ENCODE data around the gene TTLL11.

Gene TTLL11

GRCh38 chr9:121976751-121977150, 116.4 kb downstream of the TTLL11 start:
- DNase-seq (ENCODE audit: low read depth): no peak

DNA sequence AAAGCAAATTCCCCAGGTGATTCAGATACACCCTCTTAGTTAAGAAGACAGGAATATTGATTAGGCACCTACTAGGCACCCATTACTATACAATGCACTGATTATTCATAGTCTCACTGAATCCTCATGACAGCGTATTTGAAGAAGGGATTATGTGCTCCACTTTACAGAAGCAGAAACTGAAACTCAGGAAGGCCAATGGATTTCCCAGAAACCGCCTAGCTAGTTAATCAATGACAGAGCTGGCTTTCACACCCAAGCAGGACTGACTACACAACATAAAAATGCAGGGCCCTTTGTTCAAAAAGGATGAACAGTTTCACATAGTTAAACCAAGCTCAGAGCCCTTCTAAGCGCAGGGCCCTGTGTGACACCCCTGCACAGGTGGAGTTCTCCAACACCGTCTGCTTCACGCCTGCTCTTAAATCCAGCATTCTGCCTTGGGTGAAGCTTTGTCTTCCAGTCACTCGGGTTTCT, 117.3 kb downstream of the TTLL11 start:
- no peak overlapping the region for H3K4me3 ChIP-seq (ENCODE audit: low read depth, low read length)
- TF ChIP-seq, protein P1, sequence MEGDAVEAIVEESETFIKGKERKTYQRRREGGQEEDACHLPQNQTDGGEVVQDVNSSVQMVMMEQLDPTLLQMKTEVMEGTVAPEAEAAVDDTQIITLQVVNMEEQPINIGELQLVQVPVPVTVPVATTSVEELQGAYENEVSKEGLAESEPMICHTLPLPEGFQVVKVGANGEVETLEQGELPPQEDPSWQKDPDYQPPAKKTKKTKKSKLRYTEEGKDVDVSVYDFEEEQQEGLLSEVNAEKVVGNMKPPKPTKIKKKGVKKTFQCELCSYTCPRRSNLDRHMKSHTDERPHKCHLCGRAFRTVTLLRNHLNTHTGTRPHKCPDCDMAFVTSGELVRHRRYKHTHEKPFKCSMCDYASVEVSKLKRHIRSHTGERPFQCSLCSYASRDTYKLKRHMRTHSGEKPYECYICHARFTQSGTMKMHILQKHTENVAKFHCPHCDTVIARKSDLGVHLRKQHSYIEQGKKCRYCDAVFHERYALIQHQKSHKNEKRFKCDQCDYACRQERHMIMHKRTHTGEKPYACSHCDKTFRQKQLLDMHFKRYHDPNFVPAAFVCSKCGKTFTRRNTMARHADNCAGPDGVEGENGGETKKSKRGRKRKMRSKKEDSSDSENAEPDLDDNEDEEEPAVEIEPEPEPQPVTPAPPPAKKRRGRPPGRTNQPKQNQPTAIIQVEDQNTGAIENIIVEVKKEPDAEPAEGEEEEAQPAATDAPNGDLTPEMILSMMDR (IDR thresholded peaks at IDR 0.05; ENCODE audit: control insufficient read depth, extremely low read depth, insufficient read depth): no peak
- DNase-seq (ENCODE audit: low read depth): no peak

More at GRCh38 chr9:121976751-121977150, 116.4 kb downstream of the TTLL11 start:
- no peak overlapping the region for H3K4me3 ChIP-seq (ENCODE audit: low read depth, low read length)
- TF ChIP-seq, protein P1 (IDR thresholded peaks at IDR 0.05; ENCODE audit: control insufficient read depth, extremely low read depth, insufficient read depth): no peak

DNA sequence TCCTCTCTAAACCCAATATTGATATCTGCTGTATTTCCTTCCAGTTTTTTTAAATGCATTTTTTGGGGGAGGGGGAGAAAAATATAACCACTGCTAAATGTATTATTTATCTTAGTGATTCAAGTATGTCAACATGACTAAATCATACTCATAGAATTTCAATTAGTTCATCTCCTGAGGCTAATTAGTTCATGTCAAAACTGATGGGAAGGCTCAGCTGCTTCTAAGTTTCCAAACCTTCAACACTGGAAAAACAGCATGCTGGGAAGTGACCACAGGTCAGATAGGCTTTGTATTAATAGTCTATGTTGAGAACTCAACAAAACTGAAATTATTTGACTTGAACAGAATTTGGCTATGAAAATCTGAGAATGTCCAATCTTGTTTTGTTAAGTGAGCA, 118.7 kb downstream of the TTLL11 start:
- H3K4me3 ChIP-seq (ENCODE audit: low read depth, low read length): no peak overlapping the region
- no peak for DNase-seq (ENCODE audit: low read depth)
- TF ChIP-seq, protein P1 (IDR thresholded peaks at IDR 0.05; ENCODE audit: control insufficient read depth, extremely low read depth, insufficient read depth): no peak

- no peak overlapping the region for H3K4me3 ChIP-seq (ENCODE audit: low read depth, low read length)
- DNase-seq (ENCODE audit: low read depth): no peak
- TF ChIP-seq, protein P1 (IDR thresholded peaks at IDR 0.05; ENCODE audit: control insufficient read depth, extremely low read depth, insufficient read depth): no peak
Measured at GRCh38 chr9:121972501-121972981, 120.6 kb downstream of the TTLL11 start.

GRCh38 chr9:121968056-121968455, 125.1 kb downstream of the TTLL11 start:
- TF ChIP-seq, protein P1 (IDR thresholded peaks at IDR 0.05; ENCODE audit: control insufficient read depth, extremely low read depth, insufficient read depth): no peak
- H3K4me3 ChIP-seq (ENCODE audit: low read depth, low read length): no peak overlapping the region

GRCh38 chr9:121966706-121967105, 126.4 kb downstream of the TTLL11 start:
- DNase-seq (ENCODE audit: low read depth): no peak
- no peak overlapping the region for H3K4me3 ChIP-seq (ENCODE audit: low read depth, low read length)
- TF ChIP-seq, protein P1 (IDR thresholded peaks at IDR 0.05; ENCODE audit: control insufficient read depth, extremely low read depth, insufficient read depth): no peak

More at GRCh38 chr9:121968056-121968455, 125.1 kb downstream of the TTLL11 start:
- DNase-seq (ENCODE audit: low read depth): no peak

DNA sequence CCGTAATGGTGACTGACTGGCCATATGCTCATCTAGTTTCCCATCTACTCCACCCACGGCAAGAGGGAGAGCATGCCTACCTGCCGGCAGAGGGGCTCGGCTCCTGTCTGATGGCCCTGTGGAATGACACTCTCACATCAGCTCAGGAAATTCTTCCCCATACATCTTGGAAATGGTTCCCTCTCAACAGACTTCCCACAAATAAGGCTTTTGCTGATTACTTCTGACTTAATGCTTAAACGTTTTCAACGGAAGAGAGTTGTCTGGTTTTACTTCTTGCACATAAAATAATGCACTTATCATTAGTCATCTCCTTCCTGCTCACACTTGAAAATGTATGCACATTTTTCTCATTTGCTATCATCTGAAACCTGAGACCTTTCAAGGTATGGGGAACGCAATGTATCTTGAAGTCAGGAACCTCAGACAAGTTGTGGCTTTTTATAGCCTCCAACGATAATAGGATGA, 129.5 kb downstream of the TTLL11 start:
- TF ChIP-seq, protein P1 (IDR thresholded peaks at IDR 0.05; ENCODE audit: control insufficient read depth, extremely low read depth, insufficient read depth): no peak
- no peak for DNase-seq (ENCODE audit: low read depth)
- no peak overlapping the region for H3K4me3 ChIP-seq (ENCODE audit: low read depth, low read length)

Data from LNCaP clone FGC (cell line).